ENCODE measurements around the gene ZNF488.

ZNF488 gene

GRCh38 chr10:47369251-47369894, 14.7 kb downstream of the ZNF488 start:
- ChIA-PET CTCF (no interaction called here), POLR2A (ENCODE audit: low non-redundant PET) (no interaction called here)
- H3K27ac ChIP-seq: no peak overlapping the region
- DNase-seq (ENCODE audit: low spot score): no peak
- TF ChIP-seq CTCF (conservative IDR thresholded peaks at IDR 0.05; ENCODE audit: low read depth): no peak

GRCh38 chr10:47368431-47369180, 15.5 kb downstream of the ZNF488 start:
- ChIA-PET POLR2A (ENCODE audit: low non-redundant PET) (no interaction called here), CTCF (no interaction called here)
- no peak for DNase-seq (ENCODE audit: low spot score)
- H3K27ac ChIP-seq: no peak overlapping the region
- TF ChIP-seq CTCF (conservative IDR thresholded peaks at IDR 0.05; ENCODE audit: low read depth): no peak

GRCh38 chr10:47367646-47368045, 16.4 kb downstream of the ZNF488 start:
- H3K27ac ChIP-seq: no peak overlapping the region
- ChIA-PET CTCF (no interaction called here), POLR2A (ENCODE audit: low non-redundant PET) (no interaction called here)
- no peak for TF ChIP-seq CTCF (conservative IDR thresholded peaks at IDR 0.05; ENCODE audit: low read depth)
- DNase-seq (ENCODE audit: low spot score): no peak

- ChIA-PET CTCF (no interaction called here), POLR2A (ENCODE audit: low non-redundant PET) (no interaction called here)
- no peak overlapping the region for H3K27ac ChIP-seq
- no peak for TF ChIP-seq CTCF (conservative IDR thresholded peaks at IDR 0.05; ENCODE audit: low read depth)
- no peak for DNase-seq (ENCODE audit: low spot score)
Observed at GRCh38 chr10:47366731-47367460, 17.2 kb downstream of the ZNF488 start.

GRCh38 chr10:47366181-47366631, 17.9 kb downstream of the ZNF488 start:
- no peak overlapping the region for H3K27ac ChIP-seq
- ChIA-PET CTCF (no interaction called here), POLR2A (ENCODE audit: low non-redundant PET) (interaction anchor here (0.7 kb wide), 1 partner anchor 12 kb away, joined by 3 read pairs; no protein-coding TSS in a partner anchor)
- DNase-seq (ENCODE audit: low spot score): no peak
- no peak for TF ChIP-seq CTCF (conservative IDR thresholded peaks at IDR 0.05; ENCODE audit: low read depth)

- H3K27ac ChIP-seq: no peak overlapping the region
- ChIA-PET CTCF (no interaction called here), POLR2A (ENCODE audit: low non-redundant PET) (interaction anchor here (0.7 kb wide), 1 partner anchor 12 kb away, joined by 3 read pairs; no protein-coding TSS in a partner anchor)
- DNase-seq (ENCODE audit: low spot score): no peak
- TF ChIP-seq CTCF (conservative IDR thresholded peaks at IDR 0.05; ENCODE audit: low read depth): no peak
Observed at GRCh38 chr10:47365431-47366180, 18.5 kb downstream of the ZNF488 start.
